Astrocyte (in vitro differentiated cells and primary cell): ENCODE results near the gene SUGCT. TPM values are rescaled to one million over a fixed set of nuclear protein-coding genes. Genes with fewer than 3 reads are reported as not detected.

Experiments
- DNase-seq: peaks from one replicate; pipeline ENCODE4 v3.0.0-alpha.2; 2010; ENCODE audit warnings: low read depth
- FAIRE-seq: peaks from 2 replicates; lab custom pipeline; 2011; peaks lifted over from hg19 to GRCh38; lab: Jason Lieb, UNC
- H2AFZ ChIP-seq: 2 replicates; pipeline ENCODE4 v1.6.0; 2012; ENCODE audit warnings: low read depth, low read length, inconsistent platforms
- H3K27ac ChIP-seq: 2 replicates; pipeline ENCODE4 v1.5.1; 2011; ENCODE audit warnings: low read depth, low read length, inconsistent platforms
- H3K27me3 ChIP-seq: 2 replicates; pipeline ENCODE4 v1.6.0; 2011; ENCODE audit warnings: low read length, inconsistent platforms; ENCODE audit not compliant: insufficient read depth
- H3K36me3 ChIP-seq: 2 replicates; pipeline ENCODE4 v1.5.1; 2011; ENCODE audit warnings: low read length, inconsistent platforms; ENCODE audit not compliant: insufficient read depth
- H3K4me1 ChIP-seq: 2 replicates; pipeline ENCODE4 v1.5.1; 2011; ENCODE audit warnings: low read length, inconsistent platforms; ENCODE audit not compliant: insufficient read depth
- H3K4me2 ChIP-seq: 2 replicates; pipeline ENCODE4 v1.6.0; 2012; ENCODE audit warnings: low read length, inconsistent platforms
- H3K4me3 ChIP-seq: 2 replicates; pipeline ENCODE4 v1.5.1; 2011; ENCODE audit warnings: low read depth, mild to moderate bottlenecking, low read length, inconsistent platforms; ENCODE audit not compliant: insufficient read depth
- H3K79me2 ChIP-seq: 2 replicates; pipeline ENCODE4 v1.6.0; 2012; ENCODE audit warnings: mild to moderate bottlenecking, low read length, inconsistent platforms; ENCODE audit not compliant: insufficient read depth
- H3K9ac ChIP-seq: 2 replicates; pipeline ENCODE4 v1.6.0; 2012; ENCODE audit warnings: mild to moderate bottlenecking, low read length, inconsistent platforms
- H3K9me3 ChIP-seq: 2 replicates; pipeline ENCODE4 v1.5.1; 2012; ENCODE audit warnings: low read depth, mild to moderate bottlenecking, low read length, inconsistent platforms; ENCODE audit not compliant: insufficient read depth
- H4K20me1 ChIP-seq: 2 replicates; pipeline ENCODE4 v1.6.0; 2012; ENCODE audit warnings: low read length, inconsistent platforms; ENCODE audit not compliant: insufficient read depth
- H3K27ac Mint-ChIP-seq: one replicate; pipeline ENCODE4 v1.8.0; 2021; ENCODE audit warnings: mild to moderate bottlenecking, mixed read lengths; ENCODE audit not compliant: unreplicated experiment
- H3K27me3 Mint-ChIP-seq: one replicate; pipeline ENCODE4 v1.8.0; 2021; ENCODE audit warnings: low read depth, mixed read lengths; ENCODE audit not compliant: unreplicated experiment
- H3K36me3 Mint-ChIP-seq: one replicate; pipeline ENCODE4 v1.8.0; 2021; ENCODE audit warnings: low read depth, mixed read lengths; ENCODE audit not compliant: unreplicated experiment
- H3K4me1 Mint-ChIP-seq: one replicate; pipeline ENCODE4 v1.8.0; 2021; ENCODE audit warnings: low read depth, mixed read lengths; ENCODE audit not compliant: unreplicated experiment
- H3K4me3 Mint-ChIP-seq: one replicate; pipeline ENCODE4 v1.8.0; 2021; ENCODE audit warnings: mild to moderate bottlenecking, moderate library complexity, mixed read lengths; ENCODE audit not compliant: unreplicated experiment
- H3K9me3 Mint-ChIP-seq: one replicate; pipeline ENCODE4 v1.8.0; 2021; ENCODE audit warnings: mild to moderate bottlenecking, mixed read lengths; ENCODE audit not compliant: unreplicated experiment
- EZH2 ChIP-seq: IDR thresholded peaks from 2 replicates; pipeline ENCODE4 v1.6.1; 2012; ENCODE audit warnings: mild to moderate bottlenecking, low read length, inconsistent platforms; ENCODE audit not compliant: insufficient read depth
- total RNA-seq: library from RNA; stranded (reverse); gene quantifications from 2 replicates; pipeline ENCODE4 v1.2.1, GENCODE V29; 2021
- TF ChIP-seq, protein P1 (sequence below): IDR thresholded peaks from 2 replicates; pipeline ENCODE4 v1.5.1; 2011; ENCODE audit warnings: low read depth, mild to moderate bottlenecking, inconsistent platforms, low read length, moderate library complexity; ENCODE audit not compliant: insufficient read depth

The SUGCT gene
- total RNA-seq, 1 donor from 2014 or later: 15.5 TPM

DNA sequence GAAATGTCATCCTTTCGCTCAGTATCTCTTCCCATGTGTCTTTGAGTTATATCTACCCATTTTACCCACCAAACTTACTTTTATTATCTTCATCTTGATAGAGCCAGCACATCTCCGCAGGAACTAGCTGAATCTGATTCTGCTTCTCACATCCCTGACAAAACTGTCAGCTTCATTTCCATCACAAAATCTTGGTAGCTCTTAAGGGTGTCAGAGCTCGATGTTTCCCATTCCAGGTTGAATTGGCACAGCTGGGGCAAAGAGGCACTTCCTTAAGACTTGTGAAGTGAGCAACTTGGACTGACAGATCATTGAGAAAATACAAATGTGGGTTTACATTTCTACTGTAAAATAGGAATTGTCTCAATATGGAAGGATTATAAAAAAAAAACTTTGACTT is 434.5 kb downstream of the SUGCT start:
- no peak for FAIRE-seq
- peaks cover 2% of the 10 kb centered on the region for H3K36me3 Mint-ChIP-seq

DNA sequence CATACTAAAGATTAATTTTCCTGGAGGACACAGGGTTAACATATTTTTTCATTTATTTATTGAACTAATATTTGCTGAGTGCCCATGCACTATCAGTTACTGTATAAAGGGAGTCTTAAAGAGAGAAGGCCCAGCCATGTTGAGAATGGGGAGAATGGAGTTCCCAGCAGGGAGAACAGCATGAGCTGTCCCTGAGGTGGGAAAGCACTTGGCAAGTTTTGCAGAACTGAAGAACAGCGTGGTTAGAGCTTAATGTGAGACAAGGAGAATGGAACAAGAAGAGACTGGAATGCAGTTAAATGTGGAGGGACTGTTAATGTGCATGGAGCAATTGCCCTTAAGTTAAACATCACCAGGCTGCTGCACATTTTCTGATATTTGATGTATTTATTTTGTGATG is 435.4 kb downstream of the SUGCT start:
- Mint-ChIP-seq H3K27ac (peak overlapping the region; percentile 95), H3K9me3 (peaks cover 6% of the 10 kb centered on the region), H3K4me3 (no peak overlapping the region), H3K36me3 (peaks cover 2% of the 10 kb centered on the region), H3K4me1 (peaks cover 45% of the 10 kb centered on the region), H3K27me3 (no peaks in the 10 kb centered on the region)
- Histone ChIP-seq H4K20me1 (no peaks in the 10 kb centered on the region), H3K9ac (no peak overlapping the region), H3K36me3 (no peaks in the 10 kb centered on the region), H3K9me3 (no peaks in the 10 kb centered on the region), H3K4me2 (no peak overlapping the region), H3K4me3 (no peak overlapping the region), H2AFZ (no peak overlapping the region), H3K27me3 (no peaks in the 10 kb centered on the region), H3K79me2 (no peaks in the 10 kb centered on the region), H3K4me1 (peaks cover 17% of the 10 kb centered on the region), H3K27ac (no peak overlapping the region)
- FAIRE-seq: peak; percentile 64
- DNase-seq: peak; percentile 72
- TF ChIP-seq, protein P1, sequence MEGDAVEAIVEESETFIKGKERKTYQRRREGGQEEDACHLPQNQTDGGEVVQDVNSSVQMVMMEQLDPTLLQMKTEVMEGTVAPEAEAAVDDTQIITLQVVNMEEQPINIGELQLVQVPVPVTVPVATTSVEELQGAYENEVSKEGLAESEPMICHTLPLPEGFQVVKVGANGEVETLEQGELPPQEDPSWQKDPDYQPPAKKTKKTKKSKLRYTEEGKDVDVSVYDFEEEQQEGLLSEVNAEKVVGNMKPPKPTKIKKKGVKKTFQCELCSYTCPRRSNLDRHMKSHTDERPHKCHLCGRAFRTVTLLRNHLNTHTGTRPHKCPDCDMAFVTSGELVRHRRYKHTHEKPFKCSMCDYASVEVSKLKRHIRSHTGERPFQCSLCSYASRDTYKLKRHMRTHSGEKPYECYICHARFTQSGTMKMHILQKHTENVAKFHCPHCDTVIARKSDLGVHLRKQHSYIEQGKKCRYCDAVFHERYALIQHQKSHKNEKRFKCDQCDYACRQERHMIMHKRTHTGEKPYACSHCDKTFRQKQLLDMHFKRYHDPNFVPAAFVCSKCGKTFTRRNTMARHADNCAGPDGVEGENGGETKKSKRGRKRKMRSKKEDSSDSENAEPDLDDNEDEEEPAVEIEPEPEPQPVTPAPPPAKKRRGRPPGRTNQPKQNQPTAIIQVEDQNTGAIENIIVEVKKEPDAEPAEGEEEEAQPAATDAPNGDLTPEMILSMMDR: no peak
- TF ChIP-seq EZH2: no peak

More for the DNA sequence above, 434.5 kb downstream of the SUGCT start:
- Histone ChIP-seq H3K36me3 (no peaks in the 10 kb centered on the region), H3K4me3 (no peak overlapping the region), H3K9me3 (no peaks in the 10 kb centered on the region), H3K9ac (no peak overlapping the region), H3K27ac (no peak overlapping the region), H3K4me2 (no peak overlapping the region), H2AFZ (no peak overlapping the region), H3K27me3 (no peaks in the 10 kb centered on the region), H3K4me1 (peaks cover 17% of the 10 kb centered on the region), H4K20me1 (no peaks in the 10 kb centered on the region), H3K79me2 (no peaks in the 10 kb centered on the region)
- TF ChIP-seq, protein P1: no peak
- no peak for TF ChIP-seq EZH2
- Mint-ChIP-seq H3K27me3 (no peaks in the 10 kb centered on the region), H3K4me1 (peaks cover 45% of the 10 kb centered on the region), H3K27ac (peak overlapping the region; percentile 37), H3K9me3 (peaks cover 6% of the 10 kb centered on the region), H3K4me3 (no peak overlapping the region)
- DNase-seq: no peak

DNA sequence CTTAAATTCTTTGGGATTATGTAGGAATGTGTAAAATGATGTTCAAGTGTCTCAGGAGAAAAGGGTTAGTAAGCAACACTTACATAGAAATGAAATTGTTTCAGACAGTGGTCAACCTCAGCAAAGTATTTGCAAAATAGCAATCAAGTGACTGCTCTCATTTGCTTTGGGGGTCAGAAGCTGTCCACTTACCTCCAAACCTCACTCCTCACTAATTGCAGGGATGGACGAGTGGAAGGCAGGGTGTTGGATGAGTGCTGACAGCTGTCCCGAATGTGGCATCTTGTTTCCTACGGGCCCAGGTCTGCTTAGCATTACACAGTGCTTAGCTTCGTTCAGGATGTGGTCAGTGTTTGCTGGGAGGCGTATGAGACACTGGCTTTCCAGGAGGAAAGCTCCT is 437.0 kb downstream of the SUGCT start:
- H3K9me3 ChIP-seq: no peaks in the 10 kb centered on the region
- no peaks in the 10 kb centered on the region for H3K36me3 ChIP-seq
- FAIRE-seq: peak; percentile 96
- peaks cover 17% of the 10 kb centered on the region for H3K4me1 ChIP-seq
- H4K20me1 ChIP-seq: no peaks in the 10 kb centered on the region
- TF ChIP-seq, protein P1: no peak
- no peak for TF ChIP-seq EZH2
- H3K4me2 ChIP-seq: peak overlapping the region; percentile 40
- H3K36me3 Mint-ChIP-seq: peaks cover 2% of the 10 kb centered on the region
- peak overlapping the region; percentile 37 for H2AFZ ChIP-seq
- H3K4me3 Mint-ChIP-seq: no peak overlapping the region
- no peak overlapping the region for H3K4me3 ChIP-seq
- H3K27me3 ChIP-seq: no peaks in the 10 kb centered on the region
- no peaks in the 10 kb centered on the region for H3K27me3 Mint-ChIP-seq
- peaks cover 6% of the 10 kb centered on the region for H3K9me3 Mint-ChIP-seq
- peak overlapping the region; percentile 9 for H3K9ac ChIP-seq
- peak overlapping the region; percentile 40 for H3K27ac ChIP-seq
- no peaks in the 10 kb centered on the region for H3K79me2 ChIP-seq
- DNase-seq: peak; percentile 94
- peaks cover 49% of the 10 kb centered on the region for H3K4me1 Mint-ChIP-seq
- peak overlapping the region; percentile 91 for H3K27ac Mint-ChIP-seq
